Endothelial cell of umbilical vein (primary cell): ENCODE results near the gene DUS2. TPM values are rescaled to one million over a fixed set of nuclear protein-coding genes. Genes with fewer than 3 reads are reported as not detected.

Experiments used
- BruUV-seq: library from RNA; stranded (reverse); fragments of 400-500 nt; replicated peaks from 2 replicates; lab custom pipeline; 2021; lab: Mats Ljungman, UMichigan
- CTCF ChIA-PET: fragments of 300-600, 350-600 bp; sonication (Branson Sonifier 250); formaldehyde crosslinking; loops from one replicate; lab custom pipeline; 2021; ENCODE audit warnings: antibody characterized with exemption, inconsistent platforms; lab: Charles Lee
- POLR2A ChIA-PET: fragments of 300-600, 350-600 bp; sonication (Branson Sonifier 250); formaldehyde crosslinking; loops from one replicate; lab custom pipeline; 2021; ENCODE audit warnings: antibody characterized with exemption, inconsistent platforms; lab: Charles Lee
- DNase-seq: peaks from one replicate; pipeline ENCODE4 v3.0.0-alpha.2; 2011; ENCODE audit warnings: low read depth, low spot score
- FAIRE-seq: peaks from 2 replicates; lab custom pipeline; 2011; peaks lifted over from hg19 to GRCh38; lab: Jason Lieb, UNC
- H2AFZ ChIP-seq: 2 replicates; pipeline ENCODE4 v1.6.0; 2012; ENCODE audit warnings: low read depth, low read length, control low read depth, inconsistent platforms
- H3K27ac ChIP-seq: 2 replicates; pipeline ENCODE4 v1.5.1; 2011; ENCODE audit warnings: low read depth, mild to moderate bottlenecking, control low read depth, low read length, moderate library complexity; ENCODE audit not compliant: insufficient read depth
- H3K27me3 ChIP-seq, 2 experiments: 2 replicates each; pipeline versions ENCODE4 v1.6.0 to v1.6.1; 2011; ENCODE audit warnings: low read length in 2 of 2, mixed read lengths in 1 of 2; ENCODE audit not compliant: control insufficient read depth in 2 of 2, insufficient read depth in 2 of 2
- H3K36me3 ChIP-seq, 2 experiments: 2 replicates in 1 of 2; 3 replicates in 1 of 2; pipeline ENCODE4 v1.5.1; 2011; ENCODE audit warnings: low read length in 2 of 2, mild to moderate bottlenecking in 1 of 2, moderate library complexity in 1 of 2; ENCODE audit not compliant: control insufficient read depth in 2 of 2, insufficient read depth in 2 of 2; ENCODE audit errors: extremely low read depth in 1 of 2
- H3K4me1 ChIP-seq: 3 replicates; pipeline ENCODE4 v1.5.1; 2011; ENCODE audit warnings: mild to moderate bottlenecking, low read length; ENCODE audit not compliant: control insufficient read depth, insufficient read depth; ENCODE audit errors: extremely low read depth
- H3K4me2 ChIP-seq: 2 replicates; pipeline ENCODE4 v1.6.1; 2011; ENCODE audit warnings: low read length, control low read depth, mixed read lengths; ENCODE audit not compliant: insufficient read depth
- H3K4me3 ChIP-seq, 3 experiments: fragments of 200-600 bp in 1 of 3; sonication (generic), shearing (Covaris generic) in 1 of 3; replicated peaks in 1 of 3; 2 replicates each; pipeline ENCODE4 v1.5.1; 2011 to 2016; ENCODE audit warnings: control low read depth in 3 of 3, low read length in 3 of 3, mild to moderate bottlenecking in 2 of 3, inconsistent platforms in 1 of 3, low read depth in 1 of 3, moderate library complexity in 1 of 3; ENCODE audit not compliant: insufficient read depth in 1 of 3
- H3K79me2 ChIP-seq: 2 replicates; pipeline ENCODE4 v1.6.0; 2012; ENCODE audit warnings: low read length, inconsistent platforms; ENCODE audit not compliant: control insufficient read depth, insufficient read depth
- H3K9ac ChIP-seq: replicated peaks from 2 replicates; pipeline ENCODE3; 2011; ENCODE audit warnings: low read length, control low read depth; ENCODE audit not compliant: insufficient read depth; ENCODE audit errors: extremely low read depth
- H3K9me1 ChIP-seq: replicated peaks from 3 replicates; pipeline ENCODE4 v1.6.0; 2011; ENCODE audit warnings: mild to moderate bottlenecking, low read length; ENCODE audit not compliant: control insufficient read depth, insufficient read depth; ENCODE audit errors: extremely low read depth
- H3K9me3 ChIP-seq: replicated peaks from 2 replicates; pipeline ENCODE4 v1.5.1; 2012; ENCODE audit warnings: low read length, inconsistent platforms; ENCODE audit not compliant: control insufficient read depth, insufficient read depth
- H4K20me1 ChIP-seq: replicated peaks from 2 replicates; pipeline ENCODE3; 2011; ENCODE audit warnings: mild to moderate bottlenecking, low read length; ENCODE audit not compliant: control insufficient read depth, insufficient read depth; ENCODE audit errors: extremely low read depth
- CTCF ChIP-seq, 2 donors: IDR thresholded peaks; 1 replicate in 1 of 2; 2 replicates in 1 of 2; pipeline ENCODE4 v1.5.1; 2011; ENCODE audit warnings: low read length in 2 of 2, mild to moderate bottlenecking in 2 of 2, moderate library complexity in 2 of 2, control low read depth in 1 of 2, inconsistent platforms in 1 of 2, low read depth in 1 of 2; ENCODE audit not compliant: insufficient read depth in 1 of 2; ENCODE audit errors: extremely low read depth in 1 of 2
- EZH2 ChIP-seq: IDR thresholded peaks from 2 replicates; pipeline ENCODE4 v1.6.1; 2012; ENCODE audit warnings: borderline replicate concordance, low read depth, mild to moderate bottlenecking, moderate library complexity, low read length, inconsistent platforms; ENCODE audit not compliant: severe bottlenecking
- FOS ChIP-seq: IDR thresholded peaks from 2 replicates; pipeline ENCODE4 v1.6.1; 2011; ENCODE audit warnings: mild to moderate bottlenecking, low read length, moderate library complexity, borderline replicate concordance; ENCODE audit not compliant: insufficient read depth
- GATA2 ChIP-seq: IDR thresholded peaks from 2 replicates; pipeline ENCODE4 v1.7.0; 2011; ENCODE audit warnings: low read depth, mild to moderate bottlenecking, moderate library complexity, mixed read lengths, low read length; ENCODE audit not compliant: insufficient read length, insufficient read depth
- JUN ChIP-seq: IDR thresholded peaks from 2 replicates; pipeline ENCODE4 v1.6.1; 2011; ENCODE audit warnings: borderline replicate concordance, low read depth; ENCODE audit not compliant: insufficient read length, insufficient read depth
- MAX ChIP-seq: IDR thresholded peaks from 2 replicates; pipeline ENCODE4 v1.6.1; 2011; ENCODE audit not compliant: insufficient read depth, insufficient read length
- MYC ChIP-seq: IDR thresholded peaks from one replicate; pipeline ENCODE4 v1.6.1; 2011; ENCODE audit warnings: mild to moderate bottlenecking, low read depth, low read length
- POLR2A ChIP-seq: IDR thresholded peaks from 2 replicates; pipeline ENCODE4 v1.6.1; 2012; ENCODE audit warnings: low read depth, mild to moderate bottlenecking, control low read depth, low read length
- POLR2AphosphoS5 ChIP-seq: IDR thresholded peaks from 2 replicates; pipeline ENCODE4 v1.6.1; 2012; ENCODE audit warnings: low read depth, mild to moderate bottlenecking, control low read depth, low read length, moderate library complexity; ENCODE audit not compliant: insufficient read depth
- dilution Hi-C: fragments of 300-500 bp; cut with MboI; formaldehyde crosslinking; loops from one replicate; pipeline ENCODE4 v1.15.0; 2019; ENCODE audit warnings: low sequenced_read_pairs; ENCODE audit not compliant: extremely low pct_ligation_motif_present
- intact Hi-C: fragments of 100-400 bp; cut with micrococcal nuclease; formaldehyde crosslinking; loops from one replicate; pipeline ENCODE4 v1.10.0; 2022
- polyA plus RNA-seq, 4 experiments: library from polyadenylated mRNA; depleted of rRNA in 3 of 4; stranded (reverse) in 3 of 4; unstranded in 1 of 4; fragments of >200 nt; gene quantifications; 2 replicates each; pipeline versions ENCODE4 v1.2.1 to v1.2.3, GENCODE V29; 2011 to 2012; ENCODE audit warnings: missing spikeins in 1 of 4
- total RNA-seq: library from RNA; stranded (reverse); gene quantifications from 2 replicates; pipeline ENCODE4 v1.2.3, GENCODE V29; 2021

The DUS2 gene
- total and polyA plus RNA-seq, 2 donors (not counting 3 experiments of a cell fraction or from before 2014, with no cell fraction given), result 16.4 to 21.7 TPM

- no peak for DNase-seq
- no peak overlapping the region for H3K4me2 ChIP-seq
- no peak for FAIRE-seq
- no peaks in the 10 kb centered on the region for H3K27me3 ChIP-seq
- H3K4me1 ChIP-seq, result peaks cover 10% of the 10 kb centered on the region
- no peaks in the 10 kb centered on the region for H4K20me1 ChIP-seq
- no peak overlapping the region for H3K4me3 ChIP-seq
- no peaks in the 10 kb centered on the region for H3K36me3 ChIP-seq
- CTCF ChIA-PET, result interaction anchor here (1.0 to 2.4 kb wide), 3 partner anchors 13 to 51 kb away, joined by 3 to 6 read pairs (median 5); no protein-coding TSS in a partner anchor
- H2AFZ ChIP-seq, result no peak overlapping the region
- no peak overlapping the region for H3K27ac ChIP-seq
- no peaks in the 10 kb centered on the region for H3K9me1 ChIP-seq
- POLR2A ChIA-PET, result no interaction called here
- H3K9me3 ChIP-seq, result no peaks in the 10 kb centered on the region
- no TSS peak for BruUV-seq
- no peaks in the 10 kb centered on the region for H3K79me2 ChIP-seq
- TF ChIP-seq EZH2 (no peak), POLR2AphosphoS5 (no peak), MAX (no peak), GATA2 (no peak), FOS (no peak), JUN (no peak), CTCF (IDR thresholded peaks at IDR 0.05; ENCODE audit: extremely low read depth in 1 of 2, insufficient read depth in 1 of 2, low read depth in 1 of 2, low read length in 2 of 2) (no peak), MYC (no peak), POLR2A (no peak)
- H3K9ac ChIP-seq, result no peak overlapping the region
- intact Hi-C loops (no loop called here), dilution Hi-C loops (no loop called here)
Observed at GRCh38 chr16:67989322-67990017, 33.6 kb upstream of the DUS2 start.
